Tibial artery (tissue), 4 donors: Measurements from ENCODE around the gene TMA7.

ENCODE experiments used
- DNase-seq, 2 donors: peaks; one replicate each; pipeline ENCODE4 v3.0.0-alpha.2; 2019
- H3K27ac ChIP-seq, 2 donors: fragments of 200-600 bp; sonication (generic) in 1 of 2; 1 replicate in 1 of 2; 2 replicates in 1 of 2; pipeline ENCODE4 v1.5.1; 2018 to 2019; ENCODE audit warnings: mild to moderate bottlenecking in 1 of 2
- H3K27me3 ChIP-seq, 2 donors: fragments of 200-600 bp; sonication (generic) in 1 of 2; one replicate each; pipeline versions ENCODE4 v1.5.1 to v1.6.0; 2016 to 2019
- H3K36me3 ChIP-seq, 3 donors: fragments of 200-600 bp; sonication (generic) in 2 of 3; one replicate each; pipeline ENCODE4 v1.5.1; 2016 to 2019; ENCODE audit warnings: mild to moderate bottlenecking in 2 of 3
- H3K4me1 ChIP-seq, 4 donors: fragments of 200-600 bp; sonication (generic) in 2 of 4; 1 replicate in 3 of 4; 2 replicates in 1 of 4; pipeline ENCODE4 v1.5.1; 2016 to 2019
- H3K4me3 ChIP-seq, 2 donors: fragments of 200-600 bp; sonication (generic) in 1 of 2; 1 replicate in 1 of 2; 2 replicates in 1 of 2; pipeline ENCODE4 v1.5.1; 2018 to 2019; ENCODE audit warnings: mild to moderate bottlenecking in 2 of 2
- H3K9me3 ChIP-seq, 3 donors: fragments of 200-600 bp; sonication (generic) in 1 of 3; one replicate each; pipeline ENCODE4 v1.5.1; 2016 to 2019
- intact Hi-C: fragments of 100-400 bp; cut with DNase I; formaldehyde crosslinking; loops from one replicate; pipeline ENCODE4 v1.15.0; 2023; ENCODE audit warnings: low total_unique reads
- TF ChIP-seq, protein P1 (sequence below), 2 experiments: fragments of 200-600 bp in 1 of 2; fragments of 450-650 bp in 1 of 2; IDR thresholded peaks; one replicate each; pipeline ENCODE4 v1.5.1; 2017 to 2019; ENCODE audit warnings: antibody characterized with exemption in 2 of 2, mild to moderate bottlenecking in 1 of 2, moderate library complexity in 1 of 2

TMA7 gene

DNA sequence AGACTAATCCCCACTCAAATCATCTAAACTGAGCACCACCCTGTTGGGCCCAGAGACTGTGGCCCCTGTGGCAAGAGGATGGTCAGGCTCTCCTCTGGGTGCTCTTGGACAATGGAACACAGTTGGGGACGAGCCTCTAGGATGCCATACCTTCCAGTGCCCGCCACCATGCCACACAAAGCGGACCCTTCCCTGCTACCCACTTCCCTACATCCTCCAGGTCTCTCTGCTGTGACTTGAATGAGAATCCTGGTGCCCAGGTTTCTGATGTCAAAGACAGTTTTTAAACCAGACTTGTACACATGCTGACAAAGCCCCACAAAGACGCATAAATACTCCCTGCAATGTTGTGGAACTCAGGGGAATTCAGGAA, 4.8 kb upstream of the TMA7 start:
- intact Hi-C loops = loop anchor here (10.0 kb wide), 2 partner anchors 130 to 200 kb away; partner anchors contain the start of gene NME6
- peak overlapping the region; percentile 93 to 99 for H3K27ac ChIP-seq
- no peak overlapping the region for H3K4me3 ChIP-seq
- peaks cover 0 to 15% (median 0%) of the 10 kb centered on the region in 3 donors for H3K36me3 ChIP-seq
- no peak for DNase-seq
- TF ChIP-seq, protein P1, sequence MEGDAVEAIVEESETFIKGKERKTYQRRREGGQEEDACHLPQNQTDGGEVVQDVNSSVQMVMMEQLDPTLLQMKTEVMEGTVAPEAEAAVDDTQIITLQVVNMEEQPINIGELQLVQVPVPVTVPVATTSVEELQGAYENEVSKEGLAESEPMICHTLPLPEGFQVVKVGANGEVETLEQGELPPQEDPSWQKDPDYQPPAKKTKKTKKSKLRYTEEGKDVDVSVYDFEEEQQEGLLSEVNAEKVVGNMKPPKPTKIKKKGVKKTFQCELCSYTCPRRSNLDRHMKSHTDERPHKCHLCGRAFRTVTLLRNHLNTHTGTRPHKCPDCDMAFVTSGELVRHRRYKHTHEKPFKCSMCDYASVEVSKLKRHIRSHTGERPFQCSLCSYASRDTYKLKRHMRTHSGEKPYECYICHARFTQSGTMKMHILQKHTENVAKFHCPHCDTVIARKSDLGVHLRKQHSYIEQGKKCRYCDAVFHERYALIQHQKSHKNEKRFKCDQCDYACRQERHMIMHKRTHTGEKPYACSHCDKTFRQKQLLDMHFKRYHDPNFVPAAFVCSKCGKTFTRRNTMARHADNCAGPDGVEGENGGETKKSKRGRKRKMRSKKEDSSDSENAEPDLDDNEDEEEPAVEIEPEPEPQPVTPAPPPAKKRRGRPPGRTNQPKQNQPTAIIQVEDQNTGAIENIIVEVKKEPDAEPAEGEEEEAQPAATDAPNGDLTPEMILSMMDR (IDR thresholded peaks at IDR 0.05) = no peak
- no peaks in the 10 kb centered on the region for H3K9me3 ChIP-seq
- no peaks in the 10 kb centered on the region for H3K27me3 ChIP-seq
- peaks cover 5 to 52% (median 39%) of the 10 kb centered on the region in 4 donors for H3K4me1 ChIP-seq

DNA sequence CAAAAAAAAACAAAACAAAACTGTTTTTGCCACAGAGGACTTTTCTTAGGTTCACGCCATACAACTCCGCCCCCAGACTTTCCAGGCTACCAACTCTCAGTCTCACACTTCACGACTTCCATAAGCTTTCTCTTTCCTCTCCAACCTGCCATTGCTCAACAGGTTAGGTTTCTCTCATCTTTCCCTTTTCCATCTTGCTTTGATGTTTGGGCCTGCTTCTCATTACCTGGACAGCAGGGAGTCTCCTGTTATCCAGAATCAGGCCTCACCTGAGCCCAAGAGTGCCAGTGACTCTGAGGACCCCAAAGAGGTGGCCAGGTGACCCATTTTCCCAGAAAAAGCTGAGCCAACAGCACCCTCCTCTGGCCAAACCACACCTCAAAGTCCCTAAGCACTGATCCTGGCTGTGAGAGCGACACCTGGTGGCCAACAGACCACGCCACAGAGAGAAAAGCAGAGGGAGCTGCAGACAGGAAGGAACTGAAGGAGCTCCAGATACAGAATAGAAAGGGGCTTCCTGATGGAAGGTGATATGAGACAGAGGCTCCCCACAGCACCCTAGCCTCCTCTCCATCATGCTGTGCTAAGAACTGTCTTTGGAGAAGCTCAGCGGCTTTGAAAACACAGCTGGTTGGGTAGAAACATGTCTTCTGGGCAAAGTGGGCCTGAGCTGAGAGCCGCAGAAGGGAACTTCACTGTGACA, 4.1 kb upstream of the TMA7 start:
- H3K4me1 ChIP-seq = peaks cover 5 to 48% (median 35%) of the 10 kb centered on the region in 4 donors

DNA sequence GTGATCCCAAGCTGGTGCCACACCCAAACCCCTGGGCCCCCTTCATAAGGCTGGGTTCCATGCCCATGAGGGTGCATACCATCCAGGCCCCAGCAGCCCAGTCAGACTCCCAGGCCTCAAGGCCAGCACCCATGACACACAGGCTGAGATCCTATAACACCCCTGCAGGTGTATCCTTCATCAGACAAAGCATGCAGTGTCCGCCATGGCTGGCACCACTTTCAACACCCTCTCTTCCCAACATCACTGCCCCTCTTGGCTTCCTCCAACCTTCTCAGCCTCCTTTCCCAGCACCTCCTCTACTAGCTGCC, 3.6 kb upstream of the TMA7 start:
- intact Hi-C loops = loop anchor here (2.0 to 10.0 kb wide), 4 partner anchors 36 to 202 kb away; partner anchors contain the start of gene NME6
- DNase-seq = no peak

More for the DNA sequence above, 4.1 kb upstream of the TMA7 start:
- TF ChIP-seq, protein P1 (IDR thresholded peaks at IDR 0.05) = peak; percentile 98 to 100
- Histone ChIP-seq H3K4me3 (no peak overlapping the region), H3K9me3 (no peaks in the 10 kb centered on the region), H3K36me3 (peaks cover 0 to 15% (median 0%) of the 10 kb centered on the region in 3 donors), H3K27ac (peak overlapping the region; percentile 93 to 99), H3K27me3 (no peaks in the 10 kb centered on the region)
- peak; percentile 88 to 92 for DNase-seq
- intact Hi-C loops = loop anchor here (2.0 to 10.0 kb wide), 4 partner anchors 35 to 201 kb away; partner anchors contain the start of gene NME6

DNA sequence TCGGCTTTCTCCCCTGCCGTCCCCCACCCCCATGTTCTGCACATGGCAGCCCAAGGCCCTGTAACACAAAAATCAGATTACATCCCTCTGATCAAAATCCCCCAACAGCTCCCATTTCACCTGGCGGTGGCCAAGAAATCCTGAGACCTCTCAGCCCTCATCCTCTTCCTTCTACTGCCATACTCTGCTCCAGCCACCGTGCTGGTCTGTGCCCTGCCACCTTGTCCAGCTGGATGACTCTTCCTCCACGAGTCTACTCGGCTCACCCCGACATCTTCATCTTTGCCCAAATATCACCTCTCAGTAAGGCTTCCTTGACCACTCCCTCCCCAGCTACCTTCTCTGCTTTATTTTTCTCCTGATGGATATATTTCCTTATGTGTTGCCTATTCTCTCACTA, 3.2 kb upstream of the TMA7 start:
- H3K9me3 ChIP-seq = no peaks in the 10 kb centered on the region
- peaks cover 5 to 54% (median 40%) of the 10 kb centered on the region in 4 donors for H3K4me1 ChIP-seq
- no peak for DNase-seq
- peaks cover 0 to 19% (median 3%) of the 10 kb centered on the region in 3 donors for H3K36me3 ChIP-seq
- no peaks in the 10 kb centered on the region for H3K27me3 ChIP-seq
- no peak overlapping the region for H3K27ac ChIP-seq
- no peak overlapping the region for H3K4me3 ChIP-seq
- TF ChIP-seq, protein P1 (IDR thresholded peaks at IDR 0.05) = no peak
- intact Hi-C loops = loop anchor here (2.0 to 10.0 kb wide), 4 partner anchors 36 to 202 kb away; partner anchors contain the start of gene NME6

More for the DNA sequence above, 3.6 kb upstream of the TMA7 start:
- H3K4me1 ChIP-seq = peaks cover 5 to 50% (median 38%) of the 10 kb centered on the region in 4 donors
- H3K9me3 ChIP-seq = no peaks in the 10 kb centered on the region
- TF ChIP-seq, protein P1 (IDR thresholded peaks at IDR 0.05) = no peak
- H3K27ac ChIP-seq = peak overlapping the region; percentile 93 to 99
- H3K36me3 ChIP-seq = peaks cover 0 to 15% (median 0%) of the 10 kb centered on the region in 3 donors
- no peaks in the 10 kb centered on the region for H3K27me3 ChIP-seq
- H3K4me3 ChIP-seq = no peak overlapping the region

DNA sequence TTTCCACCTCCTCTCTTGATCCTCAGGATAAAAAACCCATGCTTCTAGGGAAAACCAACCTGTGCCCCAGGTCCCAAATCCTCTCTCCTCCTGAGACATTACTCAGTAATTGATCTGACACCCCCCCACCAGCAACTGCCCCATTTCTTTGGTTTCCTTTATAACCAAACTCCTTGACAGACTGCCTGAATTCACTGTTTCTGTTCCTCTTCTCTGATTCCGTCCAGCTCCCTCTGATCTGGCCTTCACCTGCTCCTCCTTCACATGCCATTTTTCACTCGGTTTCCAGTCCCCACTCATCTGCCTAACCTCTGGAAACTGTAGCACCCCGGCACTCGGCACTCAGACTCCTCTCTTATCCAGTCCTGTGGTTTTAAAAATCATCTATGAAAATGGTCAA, 2.2 kb upstream of the TMA7 start:
- TF ChIP-seq, protein P1 (IDR thresholded peaks at IDR 0.05) = no peak

More for the DNA sequence above, 2.2 kb upstream of the TMA7 start:
- no peak for DNase-seq
- H3K36me3 ChIP-seq = peaks cover 0 to 24% (median 10%) of the 10 kb centered on the region in 3 donors
- no peak overlapping the region for H3K27ac ChIP-seq
- no peak overlapping the region for H3K4me3 ChIP-seq
- no peaks in the 10 kb centered on the region for H3K9me3 ChIP-seq
- H3K4me1 ChIP-seq = peaks cover 5 to 58% (median 37%) of the 10 kb centered on the region in 4 donors
- intact Hi-C loops = loop anchor here (2.0 to 10.0 kb wide), 4 partner anchors 37 to 203 kb away; partner anchors contain the start of gene NME6
- no peaks in the 10 kb centered on the region for H3K27me3 ChIP-seq
